ENCODE results near the gene PLCG2. TPM values are rescaled to one million over a fixed set of nuclear protein-coding genes. Genes with fewer than 3 reads are reported as not detected.
A peak's percentile ranks its signal among the peaks of the same experiment; 100 is the strongest.

The PLCG2 gene
- total and polyA plus RNA-seq, 2 of the 8 experiments (the other 6 are each of a cell fraction or from before 2014, with no cell fraction given) = 6.1 to 6.9 TPM

DNA sequence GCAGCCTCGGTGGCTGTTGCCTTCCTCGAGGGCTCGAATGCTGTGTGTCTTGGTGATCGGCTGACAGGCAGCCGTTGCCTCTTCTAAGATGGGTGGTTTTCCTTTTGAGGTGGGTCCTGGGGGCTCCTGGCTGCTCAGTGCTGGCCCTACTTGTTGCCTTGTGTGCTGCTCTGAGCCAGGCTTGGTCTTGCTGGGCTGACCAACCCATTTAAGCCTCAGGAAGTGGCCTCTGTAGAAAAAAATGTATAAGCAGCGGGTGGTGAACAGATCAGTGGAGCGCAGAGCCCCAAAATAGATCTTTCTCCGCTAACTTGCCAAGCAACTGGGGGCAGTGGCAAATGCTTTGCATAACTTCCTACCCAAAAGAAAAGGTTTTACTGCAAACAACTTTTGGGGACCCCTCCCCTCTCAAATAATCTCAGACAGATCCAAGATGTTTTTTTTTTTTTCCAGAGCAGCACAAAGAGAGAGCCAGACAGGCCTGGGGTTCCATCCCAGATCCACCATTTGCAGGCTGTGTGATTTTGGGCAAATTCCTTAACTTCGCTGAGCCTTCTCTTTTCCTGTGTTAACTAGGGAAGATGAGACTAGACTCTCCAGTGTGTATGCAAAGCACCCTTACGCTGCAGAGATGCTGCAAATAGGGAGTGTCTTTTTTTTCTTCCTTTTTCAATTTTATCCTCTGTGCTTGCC is 42.5 kb downstream of the PLCG2 start:
- Histone ChIP-seq H2AFZ (ENCODE audit: low read length) (no peak overlapping the region), H3K79me2 (ENCODE audit: control insufficient read depth in 1 of 2, insufficient read depth in 2 of 2, low read length in 2 of 2) (no peaks in the 10 kb centered on the region)
- TF ChIP-seq EGR1 (IDR thresholded peaks at IDR 0.05; ENCODE audit: borderline replicate concordance, low read depth, low read length) = no peak
- no peak for TF ChIP-seq EZH2 (IDR thresholded peaks at IDR 0.05; ENCODE audit: low read depth, low read length, severe bottlenecking)
- TF ChIP-seq ZNF274 (IDR thresholded peaks at IDR 0.05; ENCODE audit: borderline replicate concordance, extremely low read depth, low read length) = no peak
- no peak for TF ChIP-seq MAX (IDR thresholded peaks at IDR 0.05)
- no peak for TF ChIP-seq YY1 (IDR thresholded peaks at IDR 0.05; ENCODE audit: low read depth, low read length)
- no peak for TF ChIP-seq SAP30 (IDR thresholded peaks at IDR 0.05; ENCODE audit: insufficient read depth, insufficient replicate concordance, low read length)
- TF ChIP-seq TAF7 (optimal IDR thresholded peaks at IDR 0.05; ENCODE audit: borderline replicate concordance, low read depth, low read length) = no peak
- TF ChIP-seq POLR2AphosphoS5 (IDR thresholded peaks at IDR 0.05; ENCODE audit: low read depth, low read length) = no peak
- no peak for TF ChIP-seq CTBP2 (IDR thresholded peaks at IDR 0.05; ENCODE audit: borderline replicate concordance, insufficient read depth, insufficient read length, low read length)
- TF ChIP-seq SIN3A (conservative IDR thresholded peaks at IDR 0.05 in 1 of 2, IDR thresholded peaks at IDR 0.05 in 1 of 2; ENCODE audit: low read depth in 1 of 2, low read length in 2 of 2) = no peak
- no peak for TF ChIP-seq SIX5 (IDR thresholded peaks at IDR 0.05; ENCODE audit: low read depth, low read length)

More for the DNA sequence above, 42.5 kb downstream of the PLCG2 start:
- POLR2A ChIA-PET (ENCODE audit: partially characterized antibody) = no interaction called here
- Histone ChIP-seq H3K4me3 (ENCODE audit: extremely low read depth in 1 of 4, insufficient read depth in 2 of 4, low read depth in 3 of 4, low read length in 4 of 4) (no peak overlapping the region), H2BK15ac (ENCODE audit: low read length) (peak overlapping the region; percentile 95; the same call in 1 of the 2 replicates), H2BK20ac (ENCODE audit: low read length) (0 out of 2 replicates have a peak overlapping the region, but pooled peaks have one; percentile 21), H3K14ac (ENCODE audit: insufficient read length) (no peak overlapping the region), H3K56ac (replicated peaks; ENCODE audit: insufficient read length, low read depth, low read length) (no peak overlapping the region), H4K91ac (replicated peaks; ENCODE audit: insufficient read length, low read length) (no peak overlapping the region), H3K27ac (ENCODE audit: low read depth, low read length) (no peak overlapping the region), H4K8ac (ENCODE audit: extremely low read depth, insufficient read depth, low read length) (peak overlapping the region; percentile 83; the same call in 1 of the 2 replicates), H3K9me3 (ENCODE audit: insufficient read depth in 2 of 2, low read depth in 1 of 2, low read length in 1 of 2) (no peaks in the 10 kb centered on the region), H3K79me1 (ENCODE audit: low read depth, low read length) (no peaks in the 10 kb centered on the region), H2BK120ac (replicated peaks; ENCODE audit: low read depth, low read length) (no peak overlapping the region), H3K4me2 (ENCODE audit: insufficient read depth in 1 of 2, low read depth in 2 of 2, low read length in 2 of 2) (no peak overlapping the region; a peak in 1 of 4 replicates), H3K23ac (ENCODE audit: insufficient read length) (no peak overlapping the region), H3K4me1 (replicated peaks in 1 of 4; ENCODE audit: control insufficient read depth in 3 of 4, insufficient read depth in 4 of 4, low read length in 3 of 4) (peaks cover 0 to 12% (median 4%) of the 10 kb centered on the region in 4 experiments; a peak in 3 of 7 replicates), H3K9ac (replicated peaks in 1 of 4; ENCODE audit: extremely low read depth in 1 of 4, low read depth in 3 of 4, low read length in 3 of 4) (peak overlapping the region in 1 of 4 experiments; percentile 32; a peak in 1 of 7 replicates), H3K27me3 (replicated peaks in 1 of 4; ENCODE audit: control insufficient read depth in 3 of 4, extremely low read depth in 1 of 4, insufficient read depth in 3 of 4, low read length in 3 of 4) (no peaks in the 10 kb centered on the region), H3K36me3 (ENCODE audit: control insufficient read depth in 2 of 4, insufficient read depth in 4 of 4, low read length in 3 of 4) (no peaks in the 10 kb centered on the region), H3K4ac (replicated peaks; ENCODE audit: insufficient read length, low read depth, low read length) (no peak overlapping the region), H3K23me2 (ENCODE audit: low read depth, low read length) (no peaks in the 10 kb centered on the region), H3K18ac (ENCODE audit: extremely low read depth, low read length) (no peak overlapping the region; the same call in 1 of the 2 replicates), H4K20me1 (replicated peaks in 1 of 2; ENCODE audit: control insufficient read depth in 1 of 2, insufficient read depth in 2 of 2, low read length in 2 of 2) (no peaks in the 10 kb centered on the region), H2AK5ac (ENCODE audit: low read depth, low read length) (peak overlapping the region; percentile 53; the same call in 1 of the 2 replicates), H4K5ac (ENCODE audit: insufficient read length, low read depth, low read length) (no peak overlapping the region), H2BK5ac (ENCODE audit: low read depth, low read length) (no peak overlapping the region; the same call in 1 of the 2 replicates), H2BK12ac (ENCODE audit: low read depth, low read length) (peak overlapping the region; percentile 60; the same call in 1 of the 2 replicates)
- 76% methylated on average over 10 of the region's 10 CpGs; no CpG with 5 or more reads in 1 of the 2 experiments for WGBS, 2 experiments (ENCODE audit: extremely low coverage in 1 of 2, insufficient coverage in 1 of 2, insufficient read length in 1 of 2, insufficient replicate concordance in 2 of 2, low coverage in 1 of 2, low lambda C conversion rate in 2 of 2, missing lambda C conversion rate in 1 of 2)
- no peak for FAIRE-seq
- DNase-seq (ENCODE audit: low read depth in 1 of 2, low spot score in 2 of 2) = no peak
- CTCF ChIA-PET (ENCODE audit: partially characterized antibody) = interaction anchor here (1.4 to 1.7 kb wide), 2 partner anchors 12 to 20 kb away, joined by 3 to 6 read pairs; no protein-coding TSS in a partner anchor
